Measurements from ENCODE around the gene POLDIP3.
"Not testable (repeated sequence)": the region's sequence is repeated elsewhere in the genome, so short reads cannot be mapped to it uniquely, and the experiment has no call there.

The POLDIP3 gene

GRCh38 chr22:42553475-42554361 lies 61.0 kb downstream of the POLDIP3 start, which contains the start of gene SERHL2:
SERHL2 (plus strand) TSS chr22:42553956; CDS start chr22:42554021, 65 bp downstream.
- DNase-seq (ENCODE audit: low read depth): peak; percentile 78

GRCh38 chr22:42552294-42552647 lies 62.4 kb downstream of the POLDIP3 start:
- DNase-seq (ENCODE audit: low read depth): not testable (repeated sequence)

GRCh38 chr22:42549331-42550060 lies 65.2 kb downstream of the POLDIP3 start:
- DNase-seq (ENCODE audit: low read depth): no peak

GRCh38 chr22:42548597-42549330 lies 65.9 kb downstream of the POLDIP3 start:
- DNase-seq (ENCODE audit: low read depth): no peak

GRCh38 chr22:42548126-42548525 lies 66.6 kb downstream of the POLDIP3 start:
- not testable (repeated sequence) for DNase-seq (ENCODE audit: low read depth)

GRCh38 chr22:42547562-42547961 lies 67.1 kb downstream of the POLDIP3 start:
- DNase-seq (ENCODE audit: low read depth): no peak

- no peak for DNase-seq (ENCODE audit: low read depth)
Observed at GRCh38 chr22:42544686-42545085, 70.0 kb downstream of the POLDIP3 start.

GRCh38 chr22:42539236-42539771 lies 75.4 kb downstream of the POLDIP3 start:
- DNase-seq (ENCODE audit: low read depth): not testable (repeated sequence)

GRCh38 chr22:42537199-42537831 lies 77.4 kb downstream of the POLDIP3 start:
- DNase-seq (ENCODE audit: low read depth): not testable (repeated sequence)

- DNase-seq (ENCODE audit: low read depth): not testable (repeated sequence)
Observed at GRCh38 chr22:42536634-42537033, 78.0 kb downstream of the POLDIP3 start.

GRCh38 chr22:42536166-42536565 lies 78.5 kb downstream of the POLDIP3 start:
- no peak for DNase-seq (ENCODE audit: low read depth)

- DNase-seq (ENCODE audit: low read depth): not testable (repeated sequence)
Observed at GRCh38 chr22:42535082-42535731, 79.5 kb downstream of the POLDIP3 start.
